Ovary (tissue), 9 donors: Measurements from ENCODE around the gene SLC27A5. TPM values are rescaled to one million over a fixed set of nuclear protein-coding genes. Genes with fewer than 3 reads are reported as not detected.
A peak's percentile ranks its signal among the peaks of the same experiment; 100 is the strongest.
"Not testable (repeated sequence)": the region's sequence is repeated elsewhere in the genome, so short reads cannot be mapped to it uniquely, and the experiment has no call there.

ENCODE experiments used
- DNase-seq, 5 donors: peaks; one replicate each; pipeline ENCODE4 v3.0.0-alpha.2; 2019 to 2020
- H3K27ac ChIP-seq, 2 donors: fragments of 200-600 bp; one replicate each; pipeline versions ENCODE4 v1.5.1 to v1.8.0; 2019 to 2022
- H3K27me3 ChIP-seq: fragments of 200-600 bp; one replicate; pipeline ENCODE4 v1.8.0; 2022
- H3K36me3 ChIP-seq: fragments of 200-600 bp; sonication (generic); one replicate; pipeline ENCODE4 v1.5.1; 2019
- H3K4me1 ChIP-seq: one replicate; pipeline ENCODE4 v1.8.1; 2013; ENCODE audit warnings: mild to moderate bottlenecking, moderate library complexity; ENCODE audit not compliant: insufficient read depth
- H3K4me3 ChIP-seq: fragments of 200-600 bp; sonication (generic); one replicate; pipeline ENCODE4 v1.5.1; 2017
- H3K9me3 ChIP-seq, 2 donors: fragments of 200-600 bp in 1 of 2; sonication (generic) in 1 of 2; one replicate each; pipeline versions ENCODE4 v1.5.1 to v1.8.1; 2013 to 2019; ENCODE audit warnings: mild to moderate bottlenecking in 1 of 2, moderate library complexity in 1 of 2
- EP300 ChIP-seq: sonication (generic); formaldehyde crosslinking; IDR thresholded peaks from one replicate; pipeline ENCODE4 v1.6.1; 2017; ENCODE audit warnings: antibody characterized with exemption
- POLR2A ChIP-seq: fragments of 450-650 bp; IDR thresholded peaks from one replicate; pipeline ENCODE4 v1.6.1; 2017; ENCODE audit warnings: antibody characterized with exemption, mild to moderate bottlenecking, moderate library complexity
- WGBS, 3 donors: extraction: QIAGEN DNeasy Blood & Tissue Kit in 1 of 3; methylation state at CpG; one replicate each; pipeline versions ENCODE4 v1.1.5 to v1.1.7; 2013 to 2017; 5-methylcytosine and 5-hydroxymethylcytosine counted together
- intact Hi-C, 4 donors: fragments of 100-400 bp; cut with DNase I; formaldehyde crosslinking; loops; one replicate each; pipeline versions ENCODE4 v1.11.0 to v1.15.1; 2022 to 2023
- polyA plus RNA-seq, 2 donors: library from polyadenylated mRNA; stranded (reverse); fragments of 200-250 nt in 1 of 2; fragments of 350-450 nt in 1 of 2; fragmentation: Illumina TruSeq in 1 of 2; extraction: RNeasy Lipid Tissue Mini Kit (QIAGEN cat#74804) in 1 of 2; gene quantifications; one replicate each; pipeline ENCODE4 v1.2.3, GENCODE V29; 2013 to 2014
- total RNA-seq, 7 donors: library from RNA; depleted of rRNA in 2 of 7; stranded (reverse); fragments of >200 nt in 2 of 7; fragmentation: NEBNext Ultra II Directional in 3 of 7; extraction: Animal tissue kit (Norgen Biotek cat#: 25700) in 3 of 7; gene quantifications; one replicate each; pipeline versions ENCODE4 v1.1.0 to v1.2.4, GENCODE V29; 2016 to 2023
- TF ChIP-seq, protein P1 (sequence below), 3 donors: fragments of 450-650 bp in 2 of 3; fragments of 200-600 bp in 1 of 3; IDR thresholded peaks; one replicate each; pipeline versions ENCODE4 v1.5.1 to v1.8.0; 2016 to 2022; ENCODE audit warnings: antibody characterized with exemption in 3 of 3, mild to moderate bottlenecking in 1 of 3
- donor health status: DM: no; HTN: no; CAD: no; lungs with moderate emphysema.
- donor health status: DM: no; HTN: no; CAD: no.
- donor health status: Bipolar disorder and iron deficiency.
- donor health status: DM: yes; HTN: yes; CAD: no.
- donor health status: DM: no; HTN: no; CAD: no.
- donor health status: DM: yes; HTN: yes; CAD: no.

The SLC27A5 gene
- total and polyA plus RNA-seq, 9 donors, result 0.70 to 14.8 (median 11.1) TPM

DNA sequence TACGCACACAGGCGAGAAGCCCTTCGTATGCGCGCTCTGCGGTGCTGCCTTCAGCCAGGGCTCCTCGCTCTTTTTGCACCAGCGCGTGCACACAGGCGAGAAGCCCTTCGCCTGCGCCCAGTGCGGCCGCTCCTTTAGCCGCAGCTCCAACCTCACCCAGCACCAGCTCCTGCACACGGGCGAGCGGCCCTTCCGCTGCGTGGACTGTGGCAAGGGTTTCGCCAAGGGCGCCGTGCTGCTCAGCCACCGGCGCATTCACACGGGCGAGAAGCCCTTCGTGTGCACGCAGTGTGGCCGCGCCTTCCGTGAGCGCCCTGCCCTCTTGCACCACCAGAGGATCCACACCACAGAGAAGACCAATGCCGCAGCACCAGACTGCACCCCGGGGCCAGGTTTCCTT is 55.7 kb downstream of the SLC27A5 start:
- H3K4me3 ChIP-seq, result no peak overlapping the region
- H3K9me3 ChIP-seq, result no peaks in the 10 kb centered on the region
- no peaks in the 10 kb centered on the region for H3K27me3 ChIP-seq
- intact Hi-C loops, result no loop called here
- WGBS, 3 donors, result 95 to 96% (median 96%) methylated on average over 35 of the region's 35 CpGs
- H3K27ac ChIP-seq, result no peak overlapping the region
- no peaks in the 10 kb centered on the region for H3K36me3 ChIP-seq
- no peak for DNase-seq
- TF ChIP-seq EP300 (no peak), POLR2A (no peak)
- TF ChIP-seq, protein P1, sequence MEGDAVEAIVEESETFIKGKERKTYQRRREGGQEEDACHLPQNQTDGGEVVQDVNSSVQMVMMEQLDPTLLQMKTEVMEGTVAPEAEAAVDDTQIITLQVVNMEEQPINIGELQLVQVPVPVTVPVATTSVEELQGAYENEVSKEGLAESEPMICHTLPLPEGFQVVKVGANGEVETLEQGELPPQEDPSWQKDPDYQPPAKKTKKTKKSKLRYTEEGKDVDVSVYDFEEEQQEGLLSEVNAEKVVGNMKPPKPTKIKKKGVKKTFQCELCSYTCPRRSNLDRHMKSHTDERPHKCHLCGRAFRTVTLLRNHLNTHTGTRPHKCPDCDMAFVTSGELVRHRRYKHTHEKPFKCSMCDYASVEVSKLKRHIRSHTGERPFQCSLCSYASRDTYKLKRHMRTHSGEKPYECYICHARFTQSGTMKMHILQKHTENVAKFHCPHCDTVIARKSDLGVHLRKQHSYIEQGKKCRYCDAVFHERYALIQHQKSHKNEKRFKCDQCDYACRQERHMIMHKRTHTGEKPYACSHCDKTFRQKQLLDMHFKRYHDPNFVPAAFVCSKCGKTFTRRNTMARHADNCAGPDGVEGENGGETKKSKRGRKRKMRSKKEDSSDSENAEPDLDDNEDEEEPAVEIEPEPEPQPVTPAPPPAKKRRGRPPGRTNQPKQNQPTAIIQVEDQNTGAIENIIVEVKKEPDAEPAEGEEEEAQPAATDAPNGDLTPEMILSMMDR (IDR thresholded peaks at IDR 0.05), result no peak
- H3K4me1 ChIP-seq, result no peaks in the 10 kb centered on the region

GRCh38 chr19:58455306-58455705 is 56.5 kb downstream of the SLC27A5 start:
- DNase-seq, result no peak
- WGBS, 3 donors, result 91 to 94% (median 92%) methylated on average over 18 to 21 of the region's 21 CpGs
- H3K36me3 ChIP-seq, result no peaks in the 10 kb centered on the region
- no peaks in the 10 kb centered on the region for H3K27me3 ChIP-seq
- no peaks in the 10 kb centered on the region for H3K4me1 ChIP-seq
- H3K27ac ChIP-seq, result no peak overlapping the region
- TF ChIP-seq, protein P1 (IDR thresholded peaks at IDR 0.05), result no peak
- TF ChIP-seq POLR2A (no peak), EP300 (no peak)
- no peaks in the 10 kb centered on the region for H3K9me3 ChIP-seq
- H3K4me3 ChIP-seq, result no peak overlapping the region
- intact Hi-C loops, result no loop called here

- TF ChIP-seq POLR2A (no peak), EP300 (no peak)
- DNase-seq, result no peak
- intact Hi-C loops, result no loop called here
- H3K27me3 ChIP-seq, result no peaks in the 10 kb centered on the region
- 90 to 95% (median 91%) methylated on average over 6 of the region's 6 CpGs for WGBS, 3 donors
- no peaks in the 10 kb centered on the region for H3K36me3 ChIP-seq
- H3K4me3 ChIP-seq, result no peak overlapping the region
- H3K27ac ChIP-seq, result no peak overlapping the region
- no peaks in the 10 kb centered on the region for H3K4me1 ChIP-seq
- no peaks in the 10 kb centered on the region for H3K9me3 ChIP-seq
These were observed 58.0 kb downstream of the SLC27A5 start for GRCh38 chr19:58453743-58454142.

DNA sequence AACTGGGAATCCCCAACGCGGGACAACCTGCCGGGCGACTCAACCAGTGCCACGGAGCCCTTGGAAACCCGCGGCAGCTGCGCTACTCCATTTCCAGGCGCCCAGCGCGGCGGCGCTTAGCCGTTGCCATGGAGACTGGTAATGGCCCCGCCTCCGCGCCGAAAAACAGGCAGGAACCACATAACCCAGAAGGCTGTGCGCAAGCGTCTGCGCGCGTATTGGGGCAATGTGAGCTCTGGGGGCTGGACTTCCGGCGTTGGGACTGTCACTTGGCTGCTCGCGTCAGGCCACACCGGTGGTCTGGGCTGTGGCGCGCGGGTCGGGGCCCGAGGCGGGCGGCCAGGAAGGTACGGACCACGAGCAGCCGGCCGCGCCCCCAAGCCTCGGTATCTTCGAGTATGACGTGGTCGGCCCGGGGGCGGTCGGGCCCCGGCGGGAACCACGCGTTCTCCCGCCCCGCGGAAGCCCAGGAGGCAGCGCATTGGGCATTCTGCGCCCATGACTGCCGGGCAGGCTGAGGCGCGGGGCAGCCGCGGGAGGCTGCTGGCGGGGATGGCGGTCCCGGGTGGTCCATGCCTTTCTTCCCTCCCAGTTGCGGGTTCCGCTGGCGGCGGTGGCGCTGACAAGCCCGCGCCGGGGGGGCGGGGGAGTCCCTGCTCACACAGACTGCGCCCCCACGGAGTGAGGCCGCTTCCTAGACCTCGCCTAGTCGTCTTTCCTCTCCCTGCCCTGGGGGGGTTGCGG is 60.3 kb downstream of the SLC27A5 start, which contains the start of gene ZNF324B:
TSS of gene ZNF324B (plus strand) at position 265 of the 744 bp plus-strand sequence. CDS start 2,080 bp downstream, outside the sequence.
- peak; percentile 94 to 97 (median 96) for DNase-seq
- Histone ChIP-seq H3K4me1 (no peaks in the 10 kb centered on the region), H3K27me3 (no peaks in the 10 kb centered on the region), H3K4me3 (peak within 1 kb of the TSS; percentile 88), H3K36me3 (no peaks in the 10 kb centered on the region), H3K27ac (peak within 1 kb of the TSS; percentile 53 to 69), H3K9me3 (no peaks in the 10 kb centered on the region)
- WGBS, 3 donors, result 0 to 1% (median 0%) methylated on average over 20 to 79 of the region's 79 CpGs
- intact Hi-C loops, result no loop called here
- TF ChIP-seq, protein P1 (IDR thresholded peaks at IDR 0.05), result no peak
- TF ChIP-seq POLR2A (no peak), EP300 (no peak)

DNA sequence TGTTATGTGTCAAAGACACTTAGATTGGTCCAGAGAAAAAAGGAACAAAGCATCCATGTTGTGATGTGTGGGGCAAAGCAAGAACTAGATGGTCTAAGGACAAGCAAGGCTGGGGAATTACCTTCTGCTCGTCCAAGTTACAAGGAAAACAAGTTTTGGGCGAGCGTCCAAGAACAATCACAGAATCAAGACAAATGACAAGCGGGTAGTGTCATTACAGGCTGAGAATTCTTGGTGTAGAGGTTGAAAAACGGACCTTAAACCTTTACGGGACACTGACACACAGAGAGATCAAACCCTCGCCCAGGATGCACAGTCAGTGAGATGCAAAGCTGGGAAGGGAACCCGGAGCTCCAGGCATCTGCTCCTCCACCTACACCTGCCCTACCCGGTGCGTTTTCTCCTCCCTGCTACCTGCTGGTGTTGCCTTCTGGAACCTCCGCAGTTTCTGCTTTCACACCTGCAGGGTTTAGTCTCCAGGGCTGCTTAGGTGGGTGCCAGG is 60.9 kb downstream of the SLC27A5 start:
- Histone ChIP-seq H3K27me3 (no peaks in the 10 kb centered on the region), H3K36me3 (no peaks in the 10 kb centered on the region), H3K27ac (no peak overlapping the region), H3K9me3 (no peaks in the 10 kb centered on the region), H3K4me1 (no peaks in the 10 kb centered on the region), H3K4me3 (peak overlapping the region; percentile 88)
- WGBS, 3 donors, result 3 to 6% (median 4%) methylated on average over 11 of the region's 11 CpGs
- TF ChIP-seq, protein P1 (IDR thresholded peaks at IDR 0.05), result no peak
- DNase-seq, result no peak
- intact Hi-C loops, result no loop called here

DNA sequence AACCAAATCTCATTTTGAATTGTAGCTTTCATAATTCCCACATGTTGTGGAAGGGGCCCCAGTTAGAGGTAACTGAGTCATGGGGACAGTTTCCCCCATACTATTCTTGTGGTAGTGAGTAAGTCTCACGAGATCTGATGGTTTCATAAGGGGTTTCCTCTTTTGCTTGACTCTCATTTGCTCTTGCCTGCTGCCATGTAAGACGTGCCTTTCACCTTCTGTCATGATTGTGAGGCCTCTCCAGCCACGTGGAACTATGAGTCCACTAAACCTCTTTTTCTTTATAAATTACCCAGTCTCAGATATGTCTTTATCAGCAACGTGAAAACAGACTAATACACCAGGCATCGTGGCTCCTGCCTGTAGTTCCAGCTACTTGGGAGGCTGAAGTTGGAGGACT is 61.8 kb downstream of the SLC27A5 start:
- H3K36me3 ChIP-seq, H3K9me3 ChIP-seq, H3K27me3 ChIP-seq, H3K4me1 ChIP-seq, H3K4me3 ChIP-seq, intact Hi-C loops, DNase-seq, H3K27ac ChIP-seq: not testable (repeated sequence)
- WGBS, 3 donors, result 61 to 69% (median 65%) methylated on average over 5 of the region's 5 CpGs

GRCh38 chr19:58448860-58449259 is 62.9 kb downstream of the SLC27A5 start:
- intact Hi-C loops, H3K27ac ChIP-seq, H3K4me1 ChIP-seq, H3K36me3 ChIP-seq, DNase-seq, H3K27me3 ChIP-seq, H3K4me3 ChIP-seq, H3K9me3 ChIP-seq: not testable (repeated sequence)
- WGBS, 3 donors, result 64 to 73% (median 72%) methylated on average over 3 of the region's 3 CpGs
